Tibial nerve (tissue), 4 donors: ENCODE data around the gene ALDOC. TPM values are rescaled to one million over a fixed set of nuclear protein-coding genes. Genes with fewer than 3 reads are reported as not detected.

Source experiments
- DNase-seq, 2 donors: peaks; one replicate each; pipeline ENCODE4 v3.0.0-alpha.2; 2019; ENCODE audit warnings: low spot score in 2 of 2
- H3K27ac ChIP-seq, 4 donors: fragments of 200-600 bp; sonication (generic) in 3 of 4; one replicate each; pipeline ENCODE4 v1.5.1; 2017 to 2019; ENCODE audit warnings: mild to moderate bottlenecking in 1 of 4
- H3K27me3 ChIP-seq, 2 donors: fragments of 200-600 bp; sonication (generic) in 1 of 2; one replicate each; pipeline versions ENCODE4 v1.5.1 to v1.6.0; 2017 to 2019
- H3K36me3 ChIP-seq, 3 donors: fragments of 200-600 bp; sonication (generic); one replicate each; pipeline ENCODE4 v1.5.1; 2018 to 2019
- H3K4me1 ChIP-seq, 4 donors: fragments of 200-600 bp; sonication (generic) in 3 of 4; one replicate each; pipeline ENCODE4 v1.5.1; 2017 to 2019
- H3K4me3 ChIP-seq, 4 donors: fragments of 200-600 bp; sonication (generic) in 3 of 4; one replicate each; pipeline ENCODE4 v1.5.1; 2017 to 2019; ENCODE audit warnings: mild to moderate bottlenecking in 1 of 4, moderate library complexity in 1 of 4
- H3K9me3 ChIP-seq, 4 donors: fragments of 200-600 bp; sonication (generic) in 3 of 4; one replicate each; pipeline ENCODE4 v1.5.1; 2017 to 2019
- EP300 ChIP-seq, 2 donors: sonication (generic); formaldehyde crosslinking; IDR thresholded peaks; one replicate each; pipeline ENCODE4 v1.6.1; 2017; ENCODE audit warnings: antibody characterized with exemption in 2 of 2, mild to moderate bottlenecking in 1 of 2
- POLR2A ChIP-seq, 2 donors: fragments of 450-650 bp; IDR thresholded peaks; one replicate each; pipeline ENCODE4 v1.6.1; 2017; ENCODE audit warnings: antibody characterized with exemption in 2 of 2, mild to moderate bottlenecking in 2 of 2, moderate library complexity in 2 of 2
- whole genome bisulfite sequencing, 2 donors: methylation state at CpG; one replicate each; pipeline ENCODE4 v1.1.5; 2018; 5-methylcytosine and 5-hydroxymethylcytosine counted together
- total RNA-seq, 4 donors: library from RNA; depleted of rRNA; stranded (reverse); fragments of >200 nt; gene quantifications; one replicate each; pipeline ENCODE4 v1.1.0, GENCODE V29; 2016
- TF ChIP-seq, protein P1 (sequence below), 5 experiments: fragments of 200-600 bp in 3 of 5; fragments of 450-650 bp in 2 of 5; sonication (generic) in 3 of 5; IDR thresholded peaks; one replicate each; pipeline ENCODE4 v1.5.1; 2016 to 2019; ENCODE audit warnings: antibody characterized with exemption in 5 of 5, mild to moderate bottlenecking in 3 of 5, moderate library complexity in 2 of 5

The ALDOC gene
- total RNA-seq, 4 donors from 2014 or later, result 46.2 to 222 (median 141) TPM

DNA sequence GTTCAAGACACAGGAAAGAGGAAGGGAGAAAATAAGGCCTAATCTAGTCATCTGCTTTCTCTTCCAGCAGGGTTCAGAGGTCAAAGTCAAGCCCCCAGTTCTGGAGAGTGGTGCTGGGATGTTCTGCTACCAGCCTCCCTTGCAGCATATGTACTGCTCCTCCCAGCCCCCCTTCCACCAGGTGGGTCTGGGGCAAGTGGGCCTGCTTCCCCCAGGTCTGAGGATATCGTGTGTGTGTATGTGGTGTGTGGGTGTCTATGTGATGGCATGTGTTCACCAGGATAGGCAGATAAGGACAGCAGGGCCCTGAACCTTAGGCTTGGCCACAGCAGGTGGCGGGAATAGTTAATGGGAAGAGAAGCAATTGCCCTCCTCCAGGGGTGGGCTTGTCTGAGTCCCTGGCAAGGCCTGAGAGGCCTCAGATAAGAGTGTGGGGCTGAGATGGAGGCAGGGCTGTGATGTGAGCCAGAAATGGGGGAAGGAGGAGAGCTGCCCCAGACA lies 49.5 kb downstream of the ALDOC start:
- H3K27ac ChIP-seq, result no peak overlapping the region
- TF ChIP-seq POLR2A (IDR thresholded peaks at IDR 0.05) (no peak), EP300 (IDR thresholded peaks at IDR 0.05) (no peak)
- TF ChIP-seq, protein P1, sequence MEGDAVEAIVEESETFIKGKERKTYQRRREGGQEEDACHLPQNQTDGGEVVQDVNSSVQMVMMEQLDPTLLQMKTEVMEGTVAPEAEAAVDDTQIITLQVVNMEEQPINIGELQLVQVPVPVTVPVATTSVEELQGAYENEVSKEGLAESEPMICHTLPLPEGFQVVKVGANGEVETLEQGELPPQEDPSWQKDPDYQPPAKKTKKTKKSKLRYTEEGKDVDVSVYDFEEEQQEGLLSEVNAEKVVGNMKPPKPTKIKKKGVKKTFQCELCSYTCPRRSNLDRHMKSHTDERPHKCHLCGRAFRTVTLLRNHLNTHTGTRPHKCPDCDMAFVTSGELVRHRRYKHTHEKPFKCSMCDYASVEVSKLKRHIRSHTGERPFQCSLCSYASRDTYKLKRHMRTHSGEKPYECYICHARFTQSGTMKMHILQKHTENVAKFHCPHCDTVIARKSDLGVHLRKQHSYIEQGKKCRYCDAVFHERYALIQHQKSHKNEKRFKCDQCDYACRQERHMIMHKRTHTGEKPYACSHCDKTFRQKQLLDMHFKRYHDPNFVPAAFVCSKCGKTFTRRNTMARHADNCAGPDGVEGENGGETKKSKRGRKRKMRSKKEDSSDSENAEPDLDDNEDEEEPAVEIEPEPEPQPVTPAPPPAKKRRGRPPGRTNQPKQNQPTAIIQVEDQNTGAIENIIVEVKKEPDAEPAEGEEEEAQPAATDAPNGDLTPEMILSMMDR (IDR thresholded peaks at IDR 0.05), result no peak
- WGBS, 2 donors, result 93 to 94% methylated on average over 2 of the region's 2 CpGs

GRCh38 chr17:28526381-28526780 lies 50.3 kb downstream of the ALDOC start:
- Histone ChIP-seq H3K27me3 (no peaks in the 10 kb centered on the region), H3K4me1 (no peaks in the 10 kb centered on the region), H3K36me3 (no peaks in the 10 kb centered on the region), H3K4me3 (no peak overlapping the region), H3K9me3 (no peaks in the 10 kb centered on the region), H3K27ac (no peak overlapping the region)
- DNase-seq, result no peak
- no peak for TF ChIP-seq EP300 (IDR thresholded peaks at IDR 0.05)
- TF ChIP-seq, protein P1 (IDR thresholded peaks at IDR 0.05), result no peak
- TF ChIP-seq POLR2A (IDR thresholded peaks at IDR 0.05), result no peak
- WGBS, 2 donors, result 73 to 84% methylated on average over 8 of the region's 8 CpGs

More for the DNA sequence above, 49.5 kb downstream of the ALDOC start:
- Histone ChIP-seq H3K36me3 (no peaks in the 10 kb centered on the region), H3K4me3 (no peak overlapping the region), H3K4me1 (no peaks in the 10 kb centered on the region), H3K9me3 (no peaks in the 10 kb centered on the region), H3K27me3 (no peaks in the 10 kb centered on the region)
- no peak for DNase-seq

GRCh38 chr17:28524476-28525424 lies 51.9 kb downstream of the ALDOC start:
- Histone ChIP-seq H3K27ac (no peak overlapping the region), H3K27me3 (no peaks in the 10 kb centered on the region), H3K9me3 (no peaks in the 10 kb centered on the region), H3K4me3 (no peak overlapping the region), H3K36me3 (no peaks in the 10 kb centered on the region), H3K4me1 (no peaks in the 10 kb centered on the region)
- no peak for DNase-seq
- TF ChIP-seq POLR2A (IDR thresholded peaks at IDR 0.05) (no peak), EP300 (IDR thresholded peaks at IDR 0.05) (no peak)
- TF ChIP-seq, protein P1 (IDR thresholded peaks at IDR 0.05), result no peak
- 84 to 89% methylated on average over 25 of the region's 25 CpGs for WGBS, 2 donors

DNA sequence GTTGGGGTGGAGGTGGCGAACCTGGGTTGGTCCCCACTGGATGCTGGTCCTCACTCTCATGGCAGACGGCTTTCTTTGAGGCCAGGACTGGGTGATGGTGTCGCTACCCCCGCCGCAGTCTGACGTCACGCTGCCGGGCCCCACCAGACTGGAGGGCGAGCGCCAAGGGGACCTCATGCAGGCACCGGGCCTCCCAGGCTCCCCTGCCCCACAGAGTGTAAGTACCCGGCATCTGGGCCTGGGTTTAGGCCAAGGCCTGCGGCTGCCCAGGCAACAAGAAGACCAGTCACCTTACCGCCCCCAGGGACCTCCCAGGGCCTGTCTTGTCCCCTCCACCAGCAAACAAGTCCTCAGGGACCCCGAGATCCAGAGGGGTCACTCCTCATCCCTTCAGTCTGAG lies 52.8 kb downstream of the ALDOC start:
- no peak for DNase-seq
- no peak overlapping the region for H3K27ac ChIP-seq
- no peak overlapping the region for H3K4me3 ChIP-seq
- no peaks in the 10 kb centered on the region for H3K4me1 ChIP-seq
- 81 to 100% methylated on average over 1 to 10 of the region's 15 CpGs for WGBS, 2 donors
- no peak for TF ChIP-seq POLR2A (IDR thresholded peaks at IDR 0.05)
- TF ChIP-seq, protein P1 (IDR thresholded peaks at IDR 0.05), result no peak
- no peak for TF ChIP-seq EP300 (IDR thresholded peaks at IDR 0.05)
- H3K27me3 ChIP-seq, result no peaks in the 10 kb centered on the region
- no peaks in the 10 kb centered on the region for H3K9me3 ChIP-seq
- no peaks in the 10 kb centered on the region for H3K36me3 ChIP-seq

DNA sequence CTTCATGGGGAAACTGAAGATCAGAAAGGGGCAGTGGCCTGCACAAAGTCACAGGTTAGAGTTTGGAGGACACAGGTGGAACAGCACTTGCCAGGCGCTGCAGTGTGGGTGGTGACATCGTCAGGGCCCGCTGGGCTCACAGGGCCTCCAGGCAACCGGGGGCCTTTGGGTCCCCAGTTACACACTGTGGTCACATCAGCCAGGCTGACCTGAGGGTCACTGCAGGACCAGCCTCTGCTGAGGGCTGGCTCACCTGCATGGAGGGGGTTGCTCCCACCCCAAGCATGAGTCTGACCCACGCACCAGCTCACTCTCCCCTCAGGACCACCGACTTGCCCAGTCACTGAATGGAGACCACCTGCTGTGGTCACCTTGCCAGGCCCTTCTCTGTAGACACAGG lies 53.5 kb downstream of the ALDOC start:
- Histone ChIP-seq H3K4me1 (no peaks in the 10 kb centered on the region), H3K27me3 (no peaks in the 10 kb centered on the region), H3K4me3 (no peak overlapping the region), H3K36me3 (no peaks in the 10 kb centered on the region), H3K27ac (no peak overlapping the region), H3K9me3 (no peaks in the 10 kb centered on the region)
- TF ChIP-seq, protein P1 (IDR thresholded peaks at IDR 0.05), result no peak
- no peak for TF ChIP-seq POLR2A (IDR thresholded peaks at IDR 0.05)
- TF ChIP-seq EP300 (IDR thresholded peaks at IDR 0.05), result no peak
- DNase-seq, result no peak
- WGBS, 2 donors, result 75 to 80% methylated on average over 4 to 6 of the region's 6 CpGs
